Stimulated activated CD8-positive, alpha-beta memory T cell treated with anti-CD3 and anti-CD28 coated beads, Interleukin-2, amount 100 ng/mL, for 48 hours (primary cell): ENCODE data around the gene IFT25.
A peak's percentile ranks its signal among the peaks of the same experiment; 100 is the strongest.
"Not testable (repeated sequence)": the region's sequence is repeated elsewhere in the genome, so short reads cannot be mapped to it uniquely, and the experiment has no call there.

Experiments
- DNase-seq, 2 donors: peaks; one replicate each; pipeline ENCODE4 v3.0.0-alpha.2; 2020; ENCODE audit warnings: low read depth in 2 of 2

The IFT25 gene

GRCh38 chr1:53945433-53946251 is at the start of gene IFT25:
Gene IFT25, minus strand, starts transcription at chr1:53945699. Its CDS starts 5,617 bp downstream, at chr1:53940082.
- peak; percentile 97 to 99 for DNase-seq

DNA sequence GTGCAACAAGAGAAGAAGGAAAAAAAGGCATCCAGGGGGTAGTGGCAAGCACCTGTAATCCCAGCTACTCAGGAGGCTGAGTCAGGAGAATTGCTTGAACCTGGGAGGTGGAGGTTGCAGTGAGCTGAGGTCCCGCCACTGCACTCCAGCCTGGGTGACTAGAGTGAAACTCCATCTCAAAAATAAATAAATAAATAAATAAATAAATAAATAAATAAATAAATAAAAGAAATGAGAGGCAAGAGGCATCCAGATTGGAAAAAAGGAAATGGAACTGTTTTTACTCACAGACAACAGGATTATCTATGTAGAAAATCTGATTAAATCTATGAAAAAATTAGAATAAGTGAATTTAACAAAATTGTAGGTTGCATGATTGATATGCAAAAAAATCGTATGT is 49.0 kb upstream of the IFT25 start:
- DNase-seq: not testable (repeated sequence)

DNA sequence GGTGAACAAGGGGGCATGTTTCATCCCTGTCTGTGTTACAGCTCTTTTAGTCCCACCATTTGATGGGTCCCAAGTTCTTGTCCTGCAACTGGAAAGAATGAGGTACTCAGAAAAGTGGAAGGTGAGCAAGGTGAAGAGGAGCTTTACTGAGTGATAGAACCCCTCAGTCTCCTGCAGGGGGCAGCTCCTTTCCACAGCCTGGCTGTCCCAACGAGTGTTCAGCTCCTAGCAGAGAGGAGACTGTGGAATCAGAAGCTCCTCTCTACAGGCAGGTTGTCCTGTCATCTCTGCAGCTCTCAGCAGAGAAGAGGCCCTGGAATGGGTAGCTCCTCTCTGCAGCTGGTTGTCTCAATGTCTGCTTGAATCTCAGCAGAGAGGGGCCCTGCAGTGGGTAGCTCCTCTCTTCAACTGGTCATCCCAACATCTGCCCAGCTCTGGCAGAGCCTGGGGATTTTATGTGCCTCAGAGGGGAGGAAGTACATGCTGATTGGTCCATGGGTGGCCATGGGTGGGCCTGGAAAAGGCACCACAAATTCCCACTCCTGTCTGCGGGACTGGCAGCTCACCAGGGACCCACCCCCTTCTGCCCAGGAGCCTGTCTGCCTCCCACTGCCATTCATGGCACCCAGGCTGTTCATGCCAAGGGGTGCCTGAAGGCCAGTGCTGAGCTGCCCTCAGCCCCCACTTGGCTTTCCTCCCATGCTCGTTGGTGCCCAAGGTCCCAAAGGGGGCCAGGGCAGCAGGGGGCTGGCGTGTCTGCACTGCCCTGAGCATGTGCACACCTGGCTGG is 46.8 kb upstream of the IFT25 start:
- no peak for DNase-seq

GRCh38 chr1:53987880-53988279 is 42.4 kb upstream of the IFT25 start:
- DNase-seq: no peak

DNA sequence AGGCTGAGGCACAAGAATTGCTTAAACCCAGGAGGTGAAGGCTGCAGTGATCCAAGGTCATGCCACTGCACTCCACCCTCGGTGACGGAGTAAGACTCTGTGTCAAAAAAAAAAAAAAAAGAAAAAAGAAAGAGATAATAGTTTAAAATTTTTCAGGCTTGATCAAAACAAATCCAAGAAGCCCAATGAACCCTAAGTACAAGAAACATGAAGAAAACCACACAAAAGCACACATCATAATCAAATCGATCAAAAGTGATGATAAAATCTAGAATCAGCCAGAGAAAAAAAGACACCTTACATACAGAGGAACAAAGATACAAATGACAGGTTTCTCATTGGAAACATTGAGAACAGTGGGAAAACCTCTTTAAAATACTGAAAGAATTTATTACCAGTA is 41.0 kb upstream of the IFT25 start:
- no peak for DNase-seq

GRCh38 chr1:53984726-53985125 is 39.2 kb upstream of the IFT25 start:
- DNase-seq: no peak

- DNase-seq: no peak
These were observed 37.2 kb upstream of the IFT25 start for GRCh38 chr1:53982763-53983104.

DNA sequence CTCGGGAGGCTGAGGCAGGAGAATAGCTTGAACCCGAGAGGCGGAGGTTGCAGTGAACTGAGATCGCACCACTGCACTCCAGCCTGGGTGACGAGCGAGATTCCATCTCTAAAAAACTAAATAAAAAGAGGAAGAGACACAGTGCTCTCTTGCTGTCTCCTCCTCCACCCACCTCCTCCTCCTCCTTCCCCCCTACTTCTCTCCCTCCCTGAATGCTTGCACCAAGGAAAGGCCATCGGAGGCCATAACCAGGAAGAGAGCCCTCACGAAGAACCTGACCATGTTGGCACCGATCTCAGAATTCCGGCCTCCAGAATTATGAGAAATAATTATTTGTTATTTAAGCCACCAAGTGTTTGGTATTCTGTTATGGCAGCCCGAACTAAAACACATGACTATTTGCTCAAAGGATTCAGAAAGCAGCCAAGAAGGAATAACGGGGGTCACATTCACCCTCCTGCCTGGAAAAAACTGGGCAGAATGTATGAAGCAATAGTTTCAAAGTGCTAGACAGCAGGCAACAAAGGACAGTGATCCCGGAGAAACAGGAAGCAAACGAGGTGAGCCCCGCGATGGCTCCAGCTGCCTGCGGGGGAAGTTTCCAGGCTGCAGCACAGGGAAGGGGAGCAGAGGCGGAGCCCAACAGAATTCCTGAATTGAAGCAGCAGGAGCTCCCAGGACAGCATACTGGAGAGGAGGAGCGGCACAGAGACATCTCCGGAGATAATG is 36.7 kb upstream of the IFT25 start:
- DNase-seq: no peak

DNA sequence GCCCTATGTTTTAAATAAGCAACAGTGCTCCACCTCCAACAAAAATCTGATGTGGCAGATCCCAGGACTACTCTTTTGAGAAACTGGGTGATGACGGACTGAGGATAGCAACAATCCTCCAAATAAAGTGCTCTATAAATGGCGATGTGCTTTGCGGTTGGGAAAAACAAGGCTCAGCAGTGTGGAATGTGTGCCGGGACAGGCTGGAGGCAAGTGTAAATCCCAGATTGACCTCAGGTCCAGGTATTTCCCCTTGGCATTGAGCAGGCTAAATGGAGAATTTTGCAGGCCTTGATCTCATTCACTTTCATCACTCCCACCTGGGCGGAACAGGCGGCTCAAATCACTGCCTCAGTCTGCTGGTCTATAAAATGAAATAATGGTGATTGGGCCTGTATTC is 35.7 kb upstream of the IFT25 start:
- no peak for DNase-seq

- no peak for DNase-seq
These were observed 34.4 kb upstream of the IFT25 start for GRCh38 chr1:53979712-53980450.

- no peak for DNase-seq
These were observed 30.4 kb upstream of the IFT25 start for GRCh38 chr1:53975861-53976260.

DNA sequence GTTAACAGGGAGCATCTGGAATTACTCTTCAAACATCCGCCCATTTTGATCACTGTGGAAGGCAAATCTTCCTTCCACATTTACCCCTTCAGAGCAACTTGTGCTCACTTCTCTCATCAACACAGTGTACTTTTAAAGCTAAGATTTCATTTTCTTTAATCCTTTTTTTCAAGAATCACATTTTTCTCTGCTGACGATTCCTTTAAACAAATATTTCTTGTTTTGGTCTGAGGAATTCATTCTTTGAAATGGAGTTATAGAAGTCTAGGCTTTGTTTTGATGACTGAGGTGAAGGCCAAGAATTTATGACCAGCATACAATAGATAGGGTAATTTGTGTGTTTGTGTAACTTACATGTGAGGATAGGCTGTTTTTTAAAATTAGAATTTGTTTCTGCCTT is 26.2 kb upstream of the IFT25 start:
- DNase-seq: no peak

DNA sequence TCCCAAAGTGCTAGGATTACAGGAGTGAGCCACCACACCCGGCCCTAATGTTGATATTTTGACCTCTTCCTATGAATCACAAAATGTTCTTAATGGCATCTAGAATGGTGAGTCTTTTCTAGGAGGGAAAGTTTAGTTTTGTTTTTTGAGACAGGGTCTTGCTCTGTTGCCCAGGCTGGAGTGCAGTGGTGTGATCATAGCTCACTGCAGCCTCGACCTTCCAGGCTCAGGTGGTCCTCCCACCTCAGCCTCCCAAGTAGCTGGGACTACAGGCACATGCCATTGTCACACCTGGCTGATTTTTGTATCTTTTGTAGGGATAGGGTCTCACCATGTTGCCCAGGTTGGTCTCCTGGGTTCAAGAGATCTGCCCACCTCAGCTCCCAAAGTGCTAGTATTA is 23.8 kb upstream of the IFT25 start:
- not testable (repeated sequence) for DNase-seq

DNA sequence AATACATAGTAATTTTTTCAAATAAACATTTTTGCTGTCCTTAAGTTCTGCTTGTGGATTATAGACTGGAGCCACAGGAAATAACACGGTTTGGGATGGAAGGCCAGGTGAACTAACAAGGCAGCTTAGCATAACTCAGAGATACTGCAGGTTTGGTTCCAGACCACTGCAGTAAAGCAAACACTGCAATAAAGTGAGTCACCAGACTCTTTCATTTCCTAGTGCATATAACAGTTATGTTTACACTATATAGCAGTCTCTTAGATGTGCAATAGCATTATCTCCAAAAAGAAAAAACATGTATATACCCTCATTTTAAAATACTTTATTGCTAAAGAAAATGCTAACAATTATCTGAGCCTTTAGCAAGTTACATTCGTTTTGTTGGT is 22.6 kb upstream of the IFT25 start:
- no peak for DNase-seq

- no peak for DNase-seq
These were observed 22.1 kb upstream of the IFT25 start for GRCh38 chr1:53967409-53968124.

DNA sequence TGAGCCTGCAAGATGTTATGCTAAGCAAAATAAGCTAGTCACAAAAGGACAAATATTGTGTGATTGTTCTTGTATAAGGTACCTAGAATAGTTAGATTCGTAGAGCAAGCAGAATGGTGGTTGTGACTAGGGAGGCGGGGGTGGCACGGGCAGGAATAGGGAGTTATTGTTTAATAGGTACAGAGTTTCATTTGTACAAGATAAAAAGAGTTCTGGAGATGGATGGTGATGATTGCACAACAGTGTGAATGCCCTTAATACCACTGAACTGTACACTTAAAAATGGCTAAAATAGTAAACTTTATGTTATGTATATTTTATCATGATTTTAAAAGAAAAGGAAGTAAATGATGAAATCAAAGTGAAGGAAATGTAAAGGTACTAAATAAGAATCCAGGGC is 21.3 kb upstream of the IFT25 start:
- no peak for DNase-seq

GRCh38 chr1:53964109-53964508 is 18.6 kb upstream of the IFT25 start:
- DNase-seq: no peak

DNA sequence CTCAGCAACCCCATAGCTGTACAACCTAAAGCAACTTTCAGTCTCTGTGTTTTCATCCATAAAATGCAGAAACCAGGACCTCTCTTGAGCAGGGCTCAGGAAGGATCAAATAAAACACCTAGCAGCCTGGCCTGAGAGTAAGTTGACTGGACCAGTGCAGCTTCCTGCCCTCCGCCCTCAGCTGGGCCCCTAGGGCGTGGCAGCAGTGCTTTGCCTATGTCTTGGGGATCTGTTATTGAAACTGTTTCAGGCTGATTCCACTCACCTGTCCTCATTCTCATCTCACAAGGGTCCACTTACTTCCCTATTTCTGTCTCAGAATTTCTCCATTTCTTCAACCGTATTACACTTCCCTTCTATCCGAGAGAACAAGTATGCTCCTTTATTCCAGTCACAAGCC is 18.0 kb upstream of the IFT25 start:
- DNase-seq: no peak

DNA sequence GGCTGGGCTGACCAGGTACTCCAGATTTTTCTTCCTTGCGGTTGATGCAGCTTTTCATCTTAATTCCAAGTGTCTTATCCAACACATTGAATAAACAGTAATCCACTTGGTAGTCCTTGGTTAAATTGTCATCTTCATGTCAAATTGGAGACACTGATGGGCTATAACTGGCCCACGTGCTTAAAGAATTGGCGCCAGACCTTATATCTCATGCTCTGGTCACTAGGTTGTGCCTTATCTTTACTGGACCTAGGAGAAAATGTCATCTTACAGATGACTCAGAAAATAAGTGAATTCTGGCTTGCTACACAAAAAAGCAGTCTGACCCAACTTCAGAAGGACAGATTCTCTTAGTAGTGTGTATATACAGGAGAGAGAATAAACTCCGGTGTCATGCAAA is 16.9 kb upstream of the IFT25 start:
- DNase-seq: no peak

DNA sequence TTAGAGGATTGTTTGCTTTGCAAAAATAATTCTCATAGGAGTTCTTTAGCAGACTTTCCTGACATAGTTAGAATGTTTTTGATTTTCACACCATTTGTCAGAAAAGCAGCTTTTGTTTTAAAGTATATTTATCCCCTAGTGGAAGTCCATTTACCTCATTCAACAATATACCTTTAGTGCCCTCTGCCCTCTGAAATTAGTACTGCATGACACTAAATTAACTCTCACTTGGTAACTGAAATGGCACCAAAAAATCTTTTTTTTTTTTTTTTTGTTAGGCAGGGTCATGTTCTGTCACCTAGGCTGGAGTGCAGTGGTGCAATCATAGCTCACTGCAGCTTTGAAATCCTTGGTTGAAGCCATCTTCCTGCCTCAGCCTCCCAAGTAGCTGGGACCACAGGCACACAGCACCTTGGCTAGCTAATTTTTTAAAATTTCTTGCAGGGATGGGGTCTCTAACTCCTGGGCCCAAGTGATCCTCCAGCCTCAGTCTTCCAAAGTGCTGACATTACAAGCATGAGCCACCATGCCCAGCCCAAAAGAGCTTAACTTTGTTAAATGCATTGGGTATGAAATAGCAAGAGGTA is 14.3 kb upstream of the IFT25 start:
- no peak for DNase-seq
